SK-N-SH treated with all-trans-retinoic acid at 6 μM for 48 hours (cell line): ENCODE results near the gene RELL2.

Experiments
- BACH2 ChIP-seq: fragments of 250-450 bp; sonication (Bioruptor Pico); IDR thresholded peaks from 2 replicates; pipeline ENCODE4 v1.9.0; 2021; ENCODE audit warnings: mild to moderate bottlenecking, borderline replicate concordance
- GLIS3 ChIP-seq: fragments of 250-450 bp; sonication (Bioruptor Pico); IDR thresholded peaks from 2 replicates; pipeline ENCODE4 v1.5.0; 2020; ENCODE audit warnings: mild to moderate bottlenecking, moderate library complexity
- TOX ChIP-seq: fragments of 250-450 bp; sonication (Bioruptor Pico); IDR thresholded peaks from 2 replicates; pipeline ENCODE4 v1.8.0; 2021; ENCODE audit warnings: mild to moderate bottlenecking, moderate library complexity, borderline replicate concordance
- ZFP3 ChIP-seq: fragments of 250-450 bp; sonication (Bioruptor Pico); IDR thresholded peaks from 2 replicates; pipeline ENCODE4 v1.5.0; 2020; ENCODE audit warnings: mild to moderate bottlenecking, moderate library complexity
- ZNF565 ChIP-seq: fragments of 450-650 bp; formaldehyde crosslinking; conservative IDR thresholded peaks from 2 replicates; pipeline ENCODE4 v1.5.0; 2020; ENCODE audit warnings: low read depth, mild to moderate bottlenecking, moderate library complexity
- ZNF70 ChIP-seq: fragments of 450-650 bp; formaldehyde crosslinking; IDR thresholded peaks from 2 replicates; pipeline ENCODE4 v1.5.0; 2020; ENCODE audit warnings: mild to moderate bottlenecking, moderate library complexity
- TF ChIP-seq, protein P1 (sequence below): fragments of 250-450 bp; sonication (Bioruptor Pico); IDR thresholded peaks from 2 replicates; pipeline ENCODE4 v1.8.0; 2020; ENCODE audit warnings: mild to moderate bottlenecking, moderate library complexity, borderline replicate concordance

DNA sequence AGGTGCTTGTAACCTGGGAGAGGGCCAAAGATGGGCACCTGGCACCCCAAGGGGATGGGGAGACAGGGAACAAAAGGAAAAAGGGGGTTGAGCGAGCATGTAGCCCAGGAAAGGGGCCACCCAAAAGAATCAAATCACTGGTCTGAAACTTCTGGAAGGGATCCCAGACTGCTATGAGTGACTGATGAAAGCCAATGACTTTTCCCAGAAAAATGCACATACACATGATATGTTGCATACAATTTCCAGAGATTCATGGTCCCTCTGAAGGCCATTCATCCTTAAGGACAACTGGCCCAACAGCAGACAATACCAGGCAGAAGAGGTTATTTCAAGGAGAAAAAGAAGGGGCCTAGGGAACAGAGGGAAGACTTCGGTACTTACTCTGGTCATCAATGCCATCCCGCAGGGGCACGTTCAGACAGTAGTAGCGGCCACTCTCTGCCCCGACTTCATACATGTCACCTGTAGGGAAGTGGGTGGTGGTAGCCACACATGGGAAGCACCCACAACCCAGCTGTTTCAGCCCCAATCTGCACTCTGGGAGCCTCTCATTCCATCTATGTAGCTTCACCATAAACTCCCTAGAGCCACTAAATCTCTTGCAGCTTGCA, 8.5 kb upstream of the RELL2 start:
- TF ChIP-seq, protein P1, sequence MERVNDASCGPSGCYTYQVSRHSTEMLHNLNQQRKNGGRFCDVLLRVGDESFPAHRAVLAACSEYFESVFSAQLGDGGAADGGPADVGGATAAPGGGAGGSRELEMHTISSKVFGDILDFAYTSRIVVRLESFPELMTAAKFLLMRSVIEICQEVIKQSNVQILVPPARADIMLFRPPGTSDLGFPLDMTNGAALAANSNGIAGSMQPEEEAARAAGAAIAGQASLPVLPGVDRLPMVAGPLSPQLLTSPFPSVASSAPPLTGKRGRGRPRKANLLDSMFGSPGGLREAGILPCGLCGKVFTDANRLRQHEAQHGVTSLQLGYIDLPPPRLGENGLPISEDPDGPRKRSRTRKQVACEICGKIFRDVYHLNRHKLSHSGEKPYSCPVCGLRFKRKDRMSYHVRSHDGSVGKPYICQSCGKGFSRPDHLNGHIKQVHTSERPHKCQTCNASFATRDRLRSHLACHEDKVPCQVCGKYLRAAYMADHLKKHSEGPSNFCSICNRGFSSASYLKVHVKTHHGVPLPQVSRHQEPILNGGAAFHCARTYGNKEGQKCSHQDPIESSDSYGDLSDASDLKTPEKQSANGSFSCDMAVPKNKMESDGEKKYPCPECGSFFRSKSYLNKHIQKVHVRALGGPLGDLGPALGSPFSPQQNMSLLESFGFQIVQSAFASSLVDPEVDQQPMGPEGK (CRISPR knock-in tag): no peak
- TF ChIP-seq GLIS3 (CRISPR knock-in tag): no peak
- TF ChIP-seq ZFP3 (CRISPR knock-in tag): no peak
- no peak for TF ChIP-seq ZNF565 (CRISPR knock-in tag)
- TF ChIP-seq ZNF70 (CRISPR knock-in tag): no peak
- no peak for TF ChIP-seq BACH2 (CRISPR knock-in tag)
- TF ChIP-seq TOX (CRISPR knock-in tag): no peak
